Spleen (tissue), 7 donors: ENCODE measurements around the gene PARD3B.

Experiments
- POLR2A ChIP-seq, 3 donors: fragments of 450-650 bp; IDR thresholded peaks; one replicate each; pipeline ENCODE4 v1.5.1; 2017; ENCODE audit warnings: antibody characterized with exemption in 3 of 3, mild to moderate bottlenecking in 1 of 3
- POLR2AphosphoS5 ChIP-seq, 3 donors: sonication (generic); formaldehyde crosslinking; IDR thresholded peaks; one replicate each; pipeline ENCODE4 v1.5.1; 2017; ENCODE audit warnings: antibody characterized with exemption in 3 of 3
- TF ChIP-seq, protein P1 (sequence below), 11 experiments: fragments of 200-600 bp in 7 of 11; fragments of 450-650 bp in 4 of 11; sonication (generic) in 4 of 11; IDR thresholded peaks in 8 of 11; conservative IDR thresholded peaks in 3 of 11; 1 replicate in 7 of 11; 2 replicates in 4 of 11; pipeline versions ENCODE4 v1.4.0 to v1.8.0; 2016 to 2021; ENCODE audit warnings: antibody characterized with exemption in 11 of 11, inconsistent platforms in 4 of 11, mild to moderate bottlenecking in 1 of 11
- donor health status: DM: no; HTN: no; CAD: no; lungs with moderate emphysema.
- donor health status: DM: no; HTN: no; CAD: no.
- donor health status: DM: no; HTN: no; CAD: no.

DNA sequence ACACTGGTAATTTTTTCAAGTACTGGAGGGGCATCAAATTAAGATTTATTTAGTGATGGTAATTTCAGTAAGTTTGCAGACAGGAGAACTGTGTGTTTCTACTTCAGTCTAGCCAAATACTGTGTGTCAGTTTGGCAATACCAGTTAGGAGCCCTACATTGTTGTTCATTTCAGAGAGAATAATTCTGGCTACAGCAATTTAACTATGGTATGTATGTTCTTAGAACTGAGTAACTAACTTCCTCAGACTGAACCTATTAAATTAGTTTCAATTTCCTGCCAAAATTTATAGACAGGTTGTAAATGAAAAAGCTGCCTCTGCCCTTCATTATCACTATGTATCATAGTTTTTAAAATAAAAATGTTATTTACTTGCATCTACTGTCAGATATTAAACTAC is 332.4 kb downstream of the PARD3B start:
- TF ChIP-seq POLR2A (IDR thresholded peaks at IDR 0.05) (no peak), POLR2AphosphoS5 (IDR thresholded peaks at IDR 0.05) (no peak)
- TF ChIP-seq, protein P1, sequence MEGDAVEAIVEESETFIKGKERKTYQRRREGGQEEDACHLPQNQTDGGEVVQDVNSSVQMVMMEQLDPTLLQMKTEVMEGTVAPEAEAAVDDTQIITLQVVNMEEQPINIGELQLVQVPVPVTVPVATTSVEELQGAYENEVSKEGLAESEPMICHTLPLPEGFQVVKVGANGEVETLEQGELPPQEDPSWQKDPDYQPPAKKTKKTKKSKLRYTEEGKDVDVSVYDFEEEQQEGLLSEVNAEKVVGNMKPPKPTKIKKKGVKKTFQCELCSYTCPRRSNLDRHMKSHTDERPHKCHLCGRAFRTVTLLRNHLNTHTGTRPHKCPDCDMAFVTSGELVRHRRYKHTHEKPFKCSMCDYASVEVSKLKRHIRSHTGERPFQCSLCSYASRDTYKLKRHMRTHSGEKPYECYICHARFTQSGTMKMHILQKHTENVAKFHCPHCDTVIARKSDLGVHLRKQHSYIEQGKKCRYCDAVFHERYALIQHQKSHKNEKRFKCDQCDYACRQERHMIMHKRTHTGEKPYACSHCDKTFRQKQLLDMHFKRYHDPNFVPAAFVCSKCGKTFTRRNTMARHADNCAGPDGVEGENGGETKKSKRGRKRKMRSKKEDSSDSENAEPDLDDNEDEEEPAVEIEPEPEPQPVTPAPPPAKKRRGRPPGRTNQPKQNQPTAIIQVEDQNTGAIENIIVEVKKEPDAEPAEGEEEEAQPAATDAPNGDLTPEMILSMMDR (IDR thresholded peaks at IDR 0.05 in 8 of 11, conservative IDR thresholded peaks at IDR 0.05 in 3 of 11): no peak
